Measurements from ENCODE around the gene RTL3.

RTL3 gene, protein sequence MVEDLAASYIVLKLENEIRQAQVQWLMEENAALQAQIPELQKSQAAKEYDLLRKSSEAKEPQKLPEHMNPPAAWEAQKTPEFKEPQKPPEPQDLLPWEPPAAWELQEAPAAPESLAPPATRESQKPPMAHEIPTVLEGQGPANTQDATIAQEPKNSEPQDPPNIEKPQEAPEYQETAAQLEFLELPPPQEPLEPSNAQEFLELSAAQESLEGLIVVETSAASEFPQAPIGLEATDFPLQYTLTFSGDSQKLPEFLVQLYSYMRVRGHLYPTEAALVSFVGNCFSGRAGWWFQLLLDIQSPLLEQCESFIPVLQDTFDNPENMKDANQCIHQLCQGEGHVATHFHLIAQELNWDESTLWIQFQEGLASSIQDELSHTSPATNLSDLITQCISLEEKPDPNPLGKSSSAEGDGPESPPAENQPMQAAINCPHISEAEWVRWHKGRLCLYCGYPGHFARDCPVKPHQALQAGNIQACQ

GRCh38 chrX:78658845-78659744 is at the start of gene RTL3:
Gene RTL3, minus strand, starts transcription at chrX:78659328. Its CDS starts 908 bp downstream, at chrX:78658420.
- Mint-ChIP-seq H3K9me3 (no peaks in the 10 kb centered on the region), H3K4me3 (peak within 1 kb of the TSS; percentile 51), H3K27ac (peak within 1 kb of the TSS; percentile 63)

GRCh38 chrX:78708816-78709215 is 49.7 kb upstream of the RTL3 start:
- Mint-ChIP-seq H3K9me3 (no peaks in the 10 kb centered on the region), H3K27ac (no peak overlapping the region), H3K4me3 (no peak overlapping the region), H3K27me3 (ENCODE audit: low read depth) (no peaks in the 10 kb centered on the region), H3K36me3 (ENCODE audit: low read depth) (peaks cover 5% of the 10 kb centered on the region), H3K4me1 (ENCODE audit: low read depth) (no peaks in the 10 kb centered on the region)

More at GRCh38 chrX:78658845-78659744, at the start of gene RTL3:
- Mint-ChIP-seq H3K36me3 (ENCODE audit: low read depth) (peaks cover 5% of the 10 kb centered on the region), H3K4me1 (ENCODE audit: low read depth) (peaks cover 23% of the 10 kb centered on the region), H3K27me3 (ENCODE audit: low read depth) (no peaks in the 10 kb centered on the region)

DNA sequence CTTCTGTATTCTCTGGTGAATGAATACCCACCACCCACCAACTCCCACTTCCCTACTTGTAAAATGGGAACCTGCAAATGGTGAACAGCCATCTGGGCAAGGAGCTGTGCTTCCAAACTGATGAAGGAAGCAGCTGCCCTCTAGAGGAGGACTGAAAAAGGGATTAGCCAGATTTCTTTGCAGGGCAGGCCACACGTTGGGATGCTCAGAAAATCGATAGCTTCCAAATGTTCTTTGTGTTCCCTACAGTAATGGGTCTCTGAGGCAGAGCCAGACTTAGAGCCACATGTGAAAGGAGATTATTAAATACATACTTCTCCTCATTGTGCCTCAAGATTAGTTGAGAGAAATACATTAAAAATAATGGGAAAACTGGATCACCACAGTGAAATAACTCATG is 49.1 kb upstream of the RTL3 start:
- H3K27ac Mint-ChIP-seq = no peak overlapping the region
- no peaks in the 10 kb centered on the region for H3K9me3 Mint-ChIP-seq
- H3K36me3 Mint-ChIP-seq (ENCODE audit: low read depth) = peaks cover 3% of the 10 kb centered on the region
- no peaks in the 10 kb centered on the region for H3K4me1 Mint-ChIP-seq (ENCODE audit: low read depth)
- H3K27me3 Mint-ChIP-seq (ENCODE audit: low read depth) = no peaks in the 10 kb centered on the region
- H3K4me3 Mint-ChIP-seq = no peak overlapping the region

DNA sequence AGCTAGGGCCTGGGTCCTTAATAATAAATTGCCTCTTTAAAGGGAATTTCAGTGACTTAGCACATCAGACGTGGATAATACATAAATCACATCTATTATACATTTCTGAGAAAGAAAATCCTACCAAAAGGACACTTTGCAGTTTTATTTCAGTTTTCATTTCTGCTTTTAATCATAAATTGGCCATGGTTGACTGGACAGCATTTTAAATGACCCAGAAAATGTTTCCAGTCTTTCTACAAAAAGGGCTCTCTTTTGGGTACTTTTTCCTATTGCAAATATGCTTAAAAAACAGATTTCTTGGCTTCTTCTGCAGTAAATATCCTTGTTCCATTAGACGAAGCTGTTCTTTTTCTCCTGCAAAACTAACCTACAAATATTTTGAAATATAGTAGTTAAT is 46.9 kb upstream of the RTL3 start:
- Mint-ChIP-seq H3K27ac (no peak overlapping the region), H3K4me1 (ENCODE audit: low read depth) (no peaks in the 10 kb centered on the region), H3K27me3 (ENCODE audit: low read depth) (no peaks in the 10 kb centered on the region), H3K4me3 (no peak overlapping the region), H3K36me3 (ENCODE audit: low read depth) (peaks cover 1% of the 10 kb centered on the region), H3K9me3 (peaks cover 3% of the 10 kb centered on the region)

DNA sequence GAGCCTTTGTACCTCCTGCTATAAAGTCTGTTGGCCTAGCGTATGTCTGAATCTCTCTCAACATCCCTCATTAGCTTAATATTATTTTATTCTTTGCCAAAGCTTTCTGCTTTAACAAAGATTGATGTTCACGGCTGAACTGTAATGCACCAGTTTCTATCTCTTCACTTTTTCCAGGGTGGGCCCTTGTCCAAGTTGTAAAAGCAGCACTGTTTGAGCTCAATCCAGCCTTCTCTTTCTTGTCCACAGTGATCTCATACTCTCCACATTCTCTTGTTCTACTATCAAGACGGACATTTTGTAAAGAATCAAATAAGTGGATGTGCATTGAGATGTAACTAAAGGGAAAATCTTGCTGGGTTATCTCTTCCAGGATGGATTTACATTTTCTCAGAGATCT is 34.4 kb upstream of the RTL3 start:
- no peaks in the 10 kb centered on the region for H3K36me3 Mint-ChIP-seq (ENCODE audit: low read depth)
- H3K4me1 Mint-ChIP-seq (ENCODE audit: low read depth) = no peaks in the 10 kb centered on the region
- no peak overlapping the region for H3K27ac Mint-ChIP-seq
- peaks cover 3% of the 10 kb centered on the region for H3K9me3 Mint-ChIP-seq
- no peaks in the 10 kb centered on the region for H3K27me3 Mint-ChIP-seq (ENCODE audit: low read depth)
- H3K4me3 Mint-ChIP-seq = no peak overlapping the region

DNA sequence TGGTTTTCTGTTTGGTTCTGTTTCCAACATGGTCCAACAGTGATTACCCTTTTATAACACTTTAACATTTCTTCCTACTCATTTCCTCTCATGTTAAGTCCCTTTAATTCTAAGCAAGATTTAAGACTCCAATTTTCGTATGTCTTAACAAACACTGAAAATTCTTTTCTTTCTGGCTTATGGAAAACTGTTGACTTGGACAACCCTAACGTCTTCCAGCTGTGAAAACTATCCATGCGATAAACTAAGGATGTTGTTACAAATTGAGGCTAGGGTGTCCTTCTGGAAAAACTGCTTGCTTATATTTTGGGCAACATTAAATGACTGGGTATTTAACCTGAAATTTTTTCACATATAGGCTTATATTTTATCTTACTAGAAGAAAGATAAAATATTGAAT is 33.9 kb upstream of the RTL3 start:
- Mint-ChIP-seq H3K4me1 (ENCODE audit: low read depth) (no peaks in the 10 kb centered on the region), H3K4me3 (no peak overlapping the region), H3K36me3 (ENCODE audit: low read depth) (no peaks in the 10 kb centered on the region), H3K27me3 (ENCODE audit: low read depth) (no peaks in the 10 kb centered on the region), H3K27ac (no peak overlapping the region), H3K9me3 (peaks cover 3% of the 10 kb centered on the region)

DNA sequence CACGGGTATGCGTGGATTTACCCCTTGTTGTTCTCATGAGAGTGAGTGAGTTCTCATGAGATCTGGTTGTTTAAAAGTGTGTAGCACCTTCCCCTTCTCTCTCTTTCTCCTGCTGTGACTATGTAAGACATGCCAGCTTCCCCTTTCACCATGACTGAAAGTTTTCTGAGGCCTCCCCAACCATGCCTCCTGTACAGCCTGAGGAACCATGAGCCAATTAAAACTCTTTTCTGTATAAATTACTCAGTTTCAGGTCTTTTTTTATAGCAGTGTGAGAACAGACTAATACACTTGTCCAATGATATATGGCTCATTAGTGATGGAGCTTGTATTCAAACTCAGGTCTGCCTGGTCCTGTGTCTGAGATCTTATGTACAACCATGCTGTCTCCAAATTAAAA is 28.5 kb upstream of the RTL3 start:
- Mint-ChIP-seq H3K27me3 (ENCODE audit: low read depth) (no peaks in the 10 kb centered on the region), H3K36me3 (ENCODE audit: low read depth) (no peaks in the 10 kb centered on the region), H3K9me3 (no peaks in the 10 kb centered on the region), H3K27ac (no peak overlapping the region), H3K4me3 (no peak overlapping the region), H3K4me1 (ENCODE audit: low read depth) (no peaks in the 10 kb centered on the region)

- peak overlapping the region; percentile 38 for H3K27ac Mint-ChIP-seq
Observed at GRCh38 chrX:78673246-78673645, 14.1 kb upstream of the RTL3 start.

DNA sequence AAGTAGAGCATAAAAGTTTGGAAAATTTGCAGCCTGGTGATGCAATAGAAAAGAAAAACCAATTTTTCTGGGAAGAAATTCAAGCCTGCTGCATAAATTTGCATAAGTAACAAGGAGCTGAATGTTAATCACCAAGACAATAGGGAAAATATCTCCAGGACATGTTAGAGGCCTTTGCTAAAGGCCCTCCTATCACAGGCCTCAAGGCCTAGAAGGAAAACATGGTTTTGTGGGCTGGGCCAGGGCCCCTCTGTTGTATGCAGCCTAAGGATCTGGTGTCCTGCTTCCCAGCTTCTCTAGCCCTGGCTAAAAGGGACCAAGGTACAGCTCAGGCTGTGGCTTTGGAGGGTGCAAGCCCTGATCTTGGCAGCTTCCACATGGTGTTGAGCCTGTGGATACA is 6.2 kb upstream of the RTL3 start:
- no peaks in the 10 kb centered on the region for H3K27me3 Mint-ChIP-seq (ENCODE audit: low read depth)
- H3K4me1 Mint-ChIP-seq (ENCODE audit: low read depth) = peaks cover 3% of the 10 kb centered on the region
- no peak overlapping the region for H3K4me3 Mint-ChIP-seq
- peaks cover 14% of the 10 kb centered on the region for H3K36me3 Mint-ChIP-seq (ENCODE audit: low read depth)
- H3K9me3 Mint-ChIP-seq = peaks cover 7% of the 10 kb centered on the region
- H3K27ac Mint-ChIP-seq = no peak overlapping the region

More at GRCh38 chrX:78673246-78673645, 14.1 kb upstream of the RTL3 start:
- H3K36me3 Mint-ChIP-seq (ENCODE audit: low read depth) = no peaks in the 10 kb centered on the region
- no peaks in the 10 kb centered on the region for H3K27me3 Mint-ChIP-seq (ENCODE audit: low read depth)
- peaks cover 10% of the 10 kb centered on the region for H3K9me3 Mint-ChIP-seq
- no peak overlapping the region for H3K4me3 Mint-ChIP-seq
- no peaks in the 10 kb centered on the region for H3K4me1 Mint-ChIP-seq (ENCODE audit: low read depth)

GRCh38 chrX:78661836-78662235 is 2.7 kb upstream of the RTL3 start:
- no peak overlapping the region for H3K4me3 Mint-ChIP-seq
- H3K27me3 Mint-ChIP-seq (ENCODE audit: low read depth) = no peaks in the 10 kb centered on the region
- H3K4me1 Mint-ChIP-seq (ENCODE audit: low read depth) = peaks cover 15% of the 10 kb centered on the region
- no peak overlapping the region for H3K27ac Mint-ChIP-seq
- peaks cover 7% of the 10 kb centered on the region for H3K9me3 Mint-ChIP-seq
- H3K36me3 Mint-ChIP-seq (ENCODE audit: low read depth) = peaks cover 12% of the 10 kb centered on the region

GRCh38 chrX:78659955-78660354 is 827 bp upstream of the RTL3 start:
- Mint-ChIP-seq H3K27me3 (ENCODE audit: low read depth) (no peaks in the 10 kb centered on the region), H3K36me3 (ENCODE audit: low read depth) (peaks cover 12% of the 10 kb centered on the region), H3K27ac (no peak overlapping the region), H3K9me3 (peaks cover 7% of the 10 kb centered on the region), H3K4me1 (ENCODE audit: low read depth) (peaks cover 18% of the 10 kb centered on the region), H3K4me3 (no peak overlapping the region)

GRCh38 chrX:78658414-78658813 is 714 bp downstream of the RTL3 start:
- no peaks in the 10 kb centered on the region for H3K9me3 Mint-ChIP-seq
- no peaks in the 10 kb centered on the region for H3K27me3 Mint-ChIP-seq (ENCODE audit: low read depth)
- peaks cover 5% of the 10 kb centered on the region for H3K36me3 Mint-ChIP-seq (ENCODE audit: low read depth)
- peaks cover 25% of the 10 kb centered on the region for H3K4me1 Mint-ChIP-seq (ENCODE audit: low read depth)
- H3K27ac Mint-ChIP-seq = peak overlapping the region; percentile 63
- peak overlapping the region; percentile 51 for H3K4me3 Mint-ChIP-seq

- Mint-ChIP-seq H3K36me3 (ENCODE audit: low read depth) (peaks cover 2% of the 10 kb centered on the region), H3K27ac (no peak overlapping the region), H3K9me3 (no peaks in the 10 kb centered on the region), H3K4me1 (ENCODE audit: low read depth) (peaks cover 36% of the 10 kb centered on the region), H3K4me3 (no peak overlapping the region), H3K27me3 (ENCODE audit: low read depth) (no peaks in the 10 kb centered on the region)
Observed at GRCh38 chrX:78655642-78656041, 3.5 kb downstream of the RTL3 start.

DNA sequence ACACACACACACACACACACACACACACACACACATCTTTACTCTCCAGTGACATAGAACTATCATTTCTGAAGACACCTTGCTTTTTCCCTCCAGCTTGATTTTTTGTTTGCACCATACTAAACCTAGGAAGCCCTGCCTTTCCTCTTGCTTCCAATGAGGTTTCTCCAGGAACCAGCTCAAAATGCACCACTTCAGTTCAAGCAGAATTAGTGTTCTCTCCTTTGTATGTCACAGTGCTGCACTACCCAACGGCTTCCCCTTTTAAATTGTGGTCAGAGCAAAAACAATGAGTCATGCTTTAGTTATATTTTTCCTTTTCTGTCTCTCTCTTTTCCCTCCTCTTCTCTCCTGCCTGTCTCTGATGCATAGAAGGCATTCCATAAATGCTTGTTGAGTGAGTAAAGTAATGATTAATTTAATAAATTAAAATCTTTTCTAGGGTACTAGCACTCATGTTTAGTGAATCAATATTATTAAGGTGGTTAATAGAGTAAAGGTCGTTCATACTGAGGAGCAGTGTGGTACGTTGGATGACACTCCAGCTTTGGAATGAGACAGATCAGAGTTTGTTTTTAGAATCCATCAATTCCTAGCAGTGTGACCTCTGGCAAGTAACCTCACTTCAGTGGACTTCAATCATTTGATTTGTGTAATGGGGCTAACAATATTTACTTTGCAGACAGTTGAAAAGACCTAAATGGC is 5.9 kb downstream of the RTL3 start:
- peaks cover 3% of the 10 kb centered on the region for H3K36me3 Mint-ChIP-seq (ENCODE audit: low read depth)
- no peaks in the 10 kb centered on the region for H3K27me3 Mint-ChIP-seq (ENCODE audit: low read depth)
- peak overlapping the region; percentile 53 for H3K27ac Mint-ChIP-seq
- H3K4me3 Mint-ChIP-seq = peak overlapping the region; percentile 64
- H3K4me1 Mint-ChIP-seq (ENCODE audit: low read depth) = peaks cover 31% of the 10 kb centered on the region
- H3K9me3 Mint-ChIP-seq = peaks cover 4% of the 10 kb centered on the region

Data from T-helper 1 cell treated with Interleukin-12 subunit alpha and Interleukin-12 subunit beta and Interleukin-4 antibody, amounts not matched to agents 30 μg/mL and 1 μg/mL, for 36 hours (primary cell).